Stimulated activated CD8-positive, alpha-beta memory T cell treated with anti-CD3 and anti-CD28 coated beads, Interleukin-7, amount 100 ng/mL, for 24 hours (primary cell): Measurements from ENCODE around the gene CCNDBP1.
"Not testable (repeated sequence)": the region's sequence is repeated elsewhere in the genome, so short reads cannot be mapped to it uniquely, and the experiment has no call there.

Experiments
- DNase-seq: peaks from one replicate; pipeline ENCODE4 v3.0.0-alpha.2; 2020; ENCODE audit warnings: low read depth

CCNDBP1 gene, protein sequence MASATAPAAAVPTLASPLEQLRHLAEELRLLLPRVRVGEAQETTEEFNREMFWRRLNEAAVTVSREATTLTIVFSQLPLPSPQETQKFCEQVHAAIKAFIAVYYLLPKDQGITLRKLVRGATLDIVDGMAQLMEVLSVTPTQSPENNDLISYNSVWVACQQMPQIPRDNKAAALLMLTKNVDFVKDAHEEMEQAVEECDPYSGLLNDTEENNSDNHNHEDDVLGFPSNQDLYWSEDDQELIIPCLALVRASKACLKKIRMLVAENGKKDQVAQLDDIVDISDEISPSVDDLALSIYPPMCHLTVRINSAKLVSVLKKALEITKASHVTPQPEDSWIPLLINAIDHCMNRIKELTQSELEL

DNA sequence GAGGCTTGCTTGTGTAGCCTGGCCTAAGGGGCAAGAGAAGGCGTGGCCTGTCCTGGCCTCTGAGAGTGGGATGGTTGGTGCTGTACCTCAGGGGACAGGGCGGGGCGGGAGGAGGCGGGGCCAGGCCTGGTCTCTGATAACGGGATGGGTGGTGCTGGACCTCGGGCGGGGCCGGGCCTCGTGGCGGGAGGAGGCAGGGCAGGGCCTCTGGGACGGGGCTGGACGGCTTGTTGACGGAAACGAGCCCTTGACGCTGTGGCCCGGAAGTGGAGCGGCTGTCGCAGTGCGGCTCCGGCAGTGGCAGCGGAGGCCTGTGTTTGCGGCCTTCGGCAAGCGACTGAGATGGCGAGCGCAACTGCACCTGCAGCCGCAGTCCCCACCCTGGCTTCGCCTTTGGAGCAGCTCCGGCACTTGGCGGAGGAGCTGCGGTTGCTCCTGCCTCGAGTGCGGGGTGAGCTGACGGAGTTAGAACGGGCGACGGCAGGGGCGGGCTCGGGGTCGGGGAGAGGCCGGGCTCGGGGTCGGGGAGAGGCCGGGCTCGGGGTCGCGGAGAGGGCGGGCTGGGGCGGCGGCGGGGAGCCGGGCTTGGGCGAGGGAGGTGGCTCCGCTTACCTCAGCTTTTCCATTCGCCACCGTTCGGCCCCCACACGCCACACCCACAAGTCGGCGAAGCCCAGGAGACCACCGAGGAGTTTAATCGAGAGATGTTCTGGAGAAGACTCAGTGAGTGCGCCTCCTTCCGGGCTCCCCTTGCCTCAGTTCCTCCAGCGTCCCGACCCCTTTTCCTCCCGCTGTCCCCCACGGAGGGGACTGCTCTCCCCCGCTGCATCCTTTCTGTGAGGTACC lies at the start of gene CCNDBP1:
Gene CCNDBP1, plus strand, starts transcription at position 247 of the 846 bp plus-strand sequence. Its CDS starts 96 bp downstream, at position 343.
- peak; percentile 76 for DNase-seq

- no peak for DNase-seq
These were observed 41.8 kb upstream of the CCNDBP1 start for GRCh38 chr15:43143203-43143941.

DNA sequence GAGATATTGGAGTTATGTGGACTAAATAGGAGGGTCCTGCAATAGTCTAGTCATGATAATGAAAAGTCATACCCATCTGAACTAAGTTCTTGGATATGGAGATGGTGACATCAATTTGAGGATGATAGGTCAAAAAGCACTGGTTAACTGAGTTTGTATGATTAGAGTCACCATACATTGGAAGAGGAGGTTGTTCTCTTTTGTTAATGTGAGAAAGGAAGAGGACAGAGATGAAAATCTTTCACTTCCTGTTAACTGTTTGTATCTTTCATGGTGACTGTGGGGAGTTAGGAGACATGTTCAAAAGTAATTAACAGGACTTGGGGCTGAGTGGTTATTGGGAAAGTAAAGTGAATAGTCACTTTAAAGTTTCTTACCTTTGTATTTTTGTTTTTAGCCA lies 40.7 kb upstream of the CCNDBP1 start:
- DNase-seq = no peak

- no peak for DNase-seq
These were observed 39.0 kb upstream of the CCNDBP1 start for GRCh38 chr15:43146184-43146583.

DNA sequence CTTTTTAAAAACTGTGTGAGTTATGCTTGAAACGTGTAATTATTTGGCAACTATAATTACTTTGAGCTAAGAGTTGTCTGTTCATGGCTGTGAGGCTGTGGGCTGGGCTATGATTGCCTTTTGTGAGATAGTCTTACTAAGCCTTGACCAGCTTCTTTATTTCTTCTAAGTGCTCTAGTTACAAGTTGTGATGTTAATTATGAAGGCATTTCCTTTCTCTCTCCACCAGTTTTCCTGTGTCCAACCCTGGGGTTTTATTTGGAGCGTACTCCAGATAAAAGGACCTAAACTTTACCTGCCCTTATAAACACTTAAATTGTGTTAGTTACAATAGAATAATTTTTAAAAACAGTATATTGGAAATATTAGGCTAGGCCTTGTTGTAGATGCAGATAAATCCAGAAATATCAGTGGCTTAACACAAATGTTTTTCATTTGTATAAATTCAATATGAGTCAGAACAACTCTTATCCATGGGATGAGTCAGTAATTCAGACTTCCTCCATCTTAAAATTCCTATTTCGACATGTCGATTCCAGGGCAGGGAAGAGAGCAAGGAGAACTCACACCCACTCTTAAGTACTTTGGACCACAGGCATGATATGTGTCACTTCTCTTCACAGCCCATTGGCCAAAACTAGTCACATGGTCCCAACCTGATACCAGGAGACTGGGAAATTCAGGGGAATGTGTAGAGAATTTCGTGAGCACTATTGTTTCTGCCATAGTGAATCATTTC lies 34.8 kb upstream of the CCNDBP1 start:
- DNase-seq = no peak

DNA sequence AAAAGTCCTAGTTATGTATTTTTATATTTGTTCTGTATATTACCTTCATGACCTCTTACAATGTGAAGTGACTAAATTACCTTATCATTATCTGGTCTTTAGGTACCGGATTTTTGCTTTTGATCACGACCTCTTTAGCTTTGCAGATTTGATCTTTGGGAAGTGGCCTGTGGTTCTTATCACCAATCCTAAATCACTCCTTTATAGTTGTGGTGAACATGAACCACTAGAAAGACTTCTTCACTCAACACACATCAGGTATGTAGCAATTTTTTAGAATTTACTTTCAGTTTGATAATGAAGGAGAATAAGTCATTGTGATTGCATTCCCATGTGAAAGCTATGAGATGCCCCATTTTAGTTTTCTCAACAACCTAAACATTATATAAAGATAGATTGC lies 33.5 kb upstream of the CCNDBP1 start:
- no peak for DNase-seq

DNA sequence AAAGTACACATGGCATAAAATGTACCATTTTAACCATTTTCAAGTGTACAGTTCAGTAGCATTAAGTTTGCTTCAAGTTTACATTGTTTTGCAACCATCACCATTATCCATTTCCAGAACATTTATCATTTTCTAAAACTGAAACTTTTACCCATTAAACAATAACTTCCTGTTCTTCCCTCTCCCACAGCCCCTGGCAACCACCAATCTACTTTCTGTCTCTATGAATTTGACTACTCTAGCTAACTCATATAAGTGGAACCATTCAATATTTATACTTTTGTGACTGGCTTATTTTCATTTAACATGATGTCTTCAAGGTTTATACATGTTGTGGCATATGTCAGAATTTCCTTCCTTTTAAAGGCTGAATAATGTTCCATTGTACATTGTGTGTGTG lies 31.9 kb upstream of the CCNDBP1 start:
- DNase-seq = no peak

- no peak for DNase-seq
These were observed 19.3 kb upstream of the CCNDBP1 start for GRCh38 chr15:43165801-43166325.

DNA sequence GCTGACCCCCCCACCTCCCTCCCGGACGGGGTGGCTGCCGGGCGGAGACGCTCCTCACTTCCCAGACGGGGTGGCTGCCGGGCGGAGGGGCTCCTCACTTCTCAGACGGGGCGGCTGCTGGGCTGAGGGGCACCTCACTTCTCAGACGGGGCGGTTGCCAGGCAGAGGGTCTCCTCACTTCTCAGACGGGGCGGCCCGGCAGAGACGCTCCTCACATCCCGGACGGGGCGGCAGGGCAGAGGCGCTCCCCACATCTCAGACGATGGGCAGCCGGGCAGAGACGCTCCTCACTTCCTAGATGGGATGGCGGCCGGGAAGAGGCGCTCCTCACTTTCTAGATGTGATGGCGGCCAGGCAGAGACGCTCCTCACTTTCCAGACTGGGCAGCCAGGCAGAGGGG lies 17.9 kb upstream of the CCNDBP1 start:
- DNase-seq = not testable (repeated sequence)

DNA sequence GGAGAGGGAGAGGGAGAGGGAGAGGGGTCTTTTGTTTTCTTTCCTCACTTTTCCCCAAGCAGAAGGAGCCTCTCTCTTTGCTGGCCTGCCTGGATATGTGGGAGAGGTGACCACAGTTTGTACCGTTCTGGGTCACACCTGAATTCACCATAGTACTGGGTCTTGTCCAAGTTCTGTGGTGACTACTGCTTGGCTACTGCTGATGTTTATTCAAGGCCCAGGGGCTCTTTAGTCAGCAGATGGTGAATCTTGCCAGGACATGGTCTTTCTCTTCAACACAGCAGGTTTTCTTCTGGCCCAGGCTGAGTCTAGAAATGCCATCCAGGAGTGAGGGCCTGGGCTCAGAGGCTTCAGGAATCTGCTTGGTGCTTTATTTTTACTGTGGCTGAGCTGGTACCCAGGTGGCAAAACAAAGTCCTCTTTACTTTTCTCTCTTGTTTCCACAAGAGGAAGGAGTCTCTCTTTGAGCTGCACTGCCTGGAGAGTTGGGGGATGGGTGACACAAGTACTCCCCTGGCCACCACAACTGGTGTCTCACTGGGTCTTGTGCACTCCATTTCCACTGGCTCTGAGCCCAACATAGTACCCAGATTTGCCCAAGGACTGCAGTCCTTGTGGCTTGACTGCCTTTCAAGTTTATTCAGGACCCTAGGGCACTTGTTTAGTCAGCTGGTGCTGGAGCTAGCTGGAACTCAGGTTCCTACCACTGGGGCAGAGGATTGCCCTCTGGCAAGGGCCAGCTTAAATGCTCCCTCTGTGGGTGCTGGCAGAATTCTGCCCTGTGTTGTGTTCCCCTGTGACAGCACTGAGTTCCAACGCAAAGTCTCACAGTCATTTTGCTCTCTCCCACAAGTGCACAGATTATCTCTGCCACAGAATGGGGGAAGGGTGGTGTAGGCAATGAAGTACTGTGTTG lies 16.8 kb upstream of the CCNDBP1 start:
- DNase-seq = no peak

GRCh38 chr15:43169888-43170287 lies 15.3 kb upstream of the CCNDBP1 start:
- no peak for DNase-seq

- not testable (repeated sequence) for DNase-seq
These were observed 9.4 kb upstream of the CCNDBP1 start for GRCh38 chr15:43175656-43176309.

GRCh38 chr15:43177147-43177546 lies 8.1 kb upstream of the CCNDBP1 start:
- DNase-seq = not testable (repeated sequence)

- no peak for DNase-seq
These were observed 1.9 kb upstream of the CCNDBP1 start for GRCh38 chr15:43183270-43183669.

GRCh38 chr15:43184407-43185124 lies 637 bp upstream of the CCNDBP1 start:
- no peak for DNase-seq

GRCh38 chr15:43186003-43186353 lies 775 bp downstream of the CCNDBP1 start:
- DNase-seq = no peak

DNA sequence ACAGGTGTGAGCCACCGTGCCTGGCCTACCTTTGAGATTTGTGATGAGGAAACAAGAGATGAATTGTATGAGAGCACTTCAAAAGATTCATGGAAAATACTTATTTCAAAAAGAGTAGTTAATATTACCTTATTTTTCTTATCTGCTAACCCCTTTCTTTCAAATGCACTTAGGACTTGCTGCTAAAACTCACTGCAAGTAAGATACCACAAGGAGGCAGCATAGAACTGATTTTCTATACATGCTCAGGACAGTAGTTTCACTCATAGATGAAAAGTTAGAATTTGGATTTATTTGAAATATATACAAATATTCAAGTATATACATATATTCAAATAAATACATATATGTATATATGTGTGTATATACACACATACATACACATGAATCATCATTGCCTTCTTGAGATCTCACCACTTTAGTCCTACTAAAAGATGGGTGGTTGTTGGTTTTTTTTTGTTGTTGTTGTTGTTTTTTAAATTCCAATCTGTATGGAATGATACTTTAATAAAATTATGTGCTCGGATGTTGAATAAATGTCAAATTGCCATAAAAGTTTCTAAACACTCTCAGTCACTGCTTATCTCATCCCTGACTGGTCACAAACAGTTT lies 2.4 kb downstream of the CCNDBP1 start:
- no peak for DNase-seq

- no peak for DNase-seq
These were observed 4.1 kb downstream of the CCNDBP1 start for GRCh38 chr15:43189296-43189695.

DNA sequence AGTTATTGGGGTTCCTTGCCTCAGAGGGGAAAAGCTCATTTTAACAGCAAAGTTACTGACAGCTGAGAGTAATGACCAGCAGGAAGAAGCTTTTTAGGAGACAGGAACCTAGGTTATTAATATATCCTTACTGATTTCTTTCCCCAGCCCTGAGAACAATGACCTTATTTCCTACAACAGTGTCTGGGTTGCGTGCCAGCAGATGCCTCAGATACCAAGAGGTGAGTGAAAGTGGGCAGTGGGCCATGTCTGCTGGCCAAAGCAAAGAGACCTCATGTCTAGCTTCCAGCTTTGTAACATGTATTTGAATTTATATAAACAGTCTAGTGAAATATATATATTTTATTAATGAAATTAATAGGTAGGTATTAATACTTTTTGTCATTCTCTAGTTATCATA lies 5.0 kb downstream of the CCNDBP1 start:
- no peak for DNase-seq
